Measurements from ENCODE around the gene RENBP.

The RENBP gene

GRCh38 chrX:153953342-153953830, 8.9 kb upstream of the RENBP start:
- peak; percentile 89 for DNase-seq

DNA sequence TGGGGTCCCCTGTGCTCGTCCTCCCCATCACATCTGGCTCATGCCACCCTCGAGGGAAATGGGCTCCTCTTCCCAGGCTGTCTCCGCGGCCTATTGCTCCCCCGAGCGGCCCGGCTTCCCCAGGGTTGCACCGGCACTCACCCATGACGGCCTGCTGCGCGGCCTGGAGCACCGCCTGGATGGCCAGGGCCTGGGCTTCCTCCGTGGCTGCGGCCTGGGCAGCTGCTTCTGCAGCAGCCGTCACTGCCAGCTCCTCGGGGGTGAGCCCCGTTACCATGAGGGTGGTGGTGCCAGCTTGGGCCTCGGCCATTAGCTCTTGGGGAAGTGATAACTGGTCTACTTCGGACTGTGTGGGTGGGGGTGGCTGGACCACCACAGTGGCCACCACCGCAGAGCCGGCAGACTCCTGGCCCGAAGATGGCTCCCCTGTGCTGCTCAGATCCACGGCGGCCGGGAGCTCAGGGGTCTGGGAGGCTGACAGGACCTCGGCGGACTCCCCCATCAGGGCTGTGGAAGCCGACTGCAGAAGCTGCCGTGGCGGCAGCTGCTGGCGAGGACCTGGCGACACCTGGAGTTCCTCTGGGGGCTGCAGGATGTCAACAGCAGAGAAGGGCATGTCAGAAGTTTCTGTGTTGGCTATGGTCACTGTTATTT, 8.1 kb upstream of the RENBP start:
- no peak for DNase-seq

GRCh38 chrX:153951683-153952372, 7.4 kb upstream of the RENBP start:
- no peak for DNase-seq

GRCh38 chrX:153950127-153950526, 5.7 kb upstream of the RENBP start:
- DNase-seq: no peak

GRCh38 chrX:153948847-153949805, 4.7 kb upstream of the RENBP start:
- DNase-seq: no peak

GRCh38 chrX:153948002-153948466, 3.6 kb upstream of the RENBP start:
- no peak for DNase-seq

DNA sequence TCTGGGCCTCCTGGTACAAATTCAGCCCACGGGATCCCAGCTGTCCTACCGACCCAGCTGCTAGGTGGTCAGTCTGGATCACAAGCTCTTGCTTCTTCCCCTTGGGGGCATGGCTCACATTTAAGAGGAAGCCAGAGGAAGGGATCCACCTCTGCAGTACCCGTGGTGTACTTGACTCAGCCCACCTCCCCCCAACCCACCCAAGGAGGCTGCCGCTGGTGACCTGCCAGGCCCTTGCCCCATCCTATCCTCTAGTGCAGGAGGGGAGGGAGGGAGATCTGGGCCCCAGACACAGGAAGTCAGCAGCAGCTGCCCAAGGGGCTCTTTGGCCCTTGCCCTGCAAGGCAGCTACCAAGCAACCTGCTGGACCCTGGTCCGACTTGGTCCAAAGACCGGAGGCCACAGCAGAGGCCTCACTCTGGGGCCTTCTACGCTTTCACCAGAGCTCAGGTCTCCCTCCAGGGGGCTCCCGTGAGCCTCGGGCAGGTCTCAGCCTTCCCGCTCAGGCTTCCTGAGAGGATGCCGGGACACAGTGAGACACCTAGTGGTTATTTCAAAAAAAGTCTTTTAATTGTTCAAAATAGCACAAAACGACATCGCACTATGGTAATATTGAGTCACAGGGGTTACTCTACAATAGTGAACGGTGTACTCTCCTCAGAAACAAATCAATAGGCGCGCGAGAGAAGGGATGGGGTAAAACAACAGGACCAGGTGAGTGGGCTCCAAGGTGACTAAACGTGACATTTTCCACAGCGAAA, 2.7 kb upstream of the RENBP start:
- peak; percentile 82 for DNase-seq

- DNase-seq: no peak
Observed at GRCh38 chrX:153945956-153946943, 1.8 kb upstream of the RENBP start.

DNA sequence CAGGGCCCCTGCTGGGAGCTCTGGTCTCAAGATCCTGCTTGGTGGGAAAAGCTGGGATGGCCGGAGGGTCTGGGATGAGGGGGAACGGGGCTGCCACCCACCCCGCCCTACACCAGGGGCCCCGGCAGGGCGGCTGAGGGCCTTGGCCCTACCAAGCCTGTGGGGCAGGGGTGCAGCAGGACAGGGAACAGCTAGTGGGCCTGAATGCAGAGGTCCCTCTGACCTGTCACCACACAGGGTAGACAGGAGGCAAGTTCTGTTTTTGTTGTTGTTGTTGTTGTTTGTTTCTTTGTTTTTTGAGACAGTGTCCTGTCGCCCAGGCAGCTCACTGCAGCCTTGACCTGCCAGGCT, 332 bp upstream of the RENBP start:
- no peak for DNase-seq

DNA sequence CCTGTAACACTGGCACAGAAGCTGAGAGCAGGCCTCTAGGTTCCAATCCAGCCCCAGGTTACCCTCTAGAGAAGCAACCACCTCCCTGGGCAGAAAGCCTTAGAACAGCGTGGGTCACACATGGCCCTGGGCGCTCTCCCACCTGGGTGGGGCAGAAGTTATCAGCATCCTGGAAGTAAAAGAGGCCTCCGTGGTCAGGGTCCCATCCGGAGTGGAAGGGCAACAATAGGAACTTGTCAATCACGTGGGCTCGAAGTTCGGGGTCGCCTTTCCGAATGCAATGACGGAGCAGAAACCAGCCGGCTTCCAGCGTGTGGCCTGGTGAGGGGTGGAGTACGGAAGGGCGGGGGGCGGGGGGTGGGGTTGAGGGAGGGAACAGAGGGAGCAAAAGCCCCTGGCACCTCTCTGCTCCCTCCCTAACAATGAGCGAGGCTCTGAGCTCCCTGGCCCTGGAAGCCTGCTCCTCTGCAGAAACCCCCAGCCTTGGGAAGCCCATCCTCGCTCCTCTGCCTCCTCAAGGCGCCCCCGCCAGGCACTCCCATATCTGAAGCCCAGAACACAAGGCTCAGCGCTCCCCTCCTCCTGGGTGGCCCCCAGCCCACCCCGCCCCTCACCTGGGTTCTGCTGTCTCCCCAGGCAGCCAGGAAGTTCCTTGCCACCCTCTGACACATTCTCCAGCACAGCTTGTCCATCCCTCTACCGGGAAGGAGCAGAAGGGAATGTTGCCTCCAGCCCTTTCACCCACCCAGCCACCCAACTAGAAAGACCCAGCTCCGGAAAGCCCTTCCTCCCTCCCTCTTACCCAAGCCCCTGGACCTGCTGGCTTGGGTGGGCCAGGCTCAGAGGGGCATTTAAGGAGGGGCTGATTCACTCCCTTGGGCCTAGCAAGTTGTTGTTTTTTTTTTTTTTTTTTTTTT, 2.8 kb downstream of the RENBP start:
- DNase-seq: no peak

DNA sequence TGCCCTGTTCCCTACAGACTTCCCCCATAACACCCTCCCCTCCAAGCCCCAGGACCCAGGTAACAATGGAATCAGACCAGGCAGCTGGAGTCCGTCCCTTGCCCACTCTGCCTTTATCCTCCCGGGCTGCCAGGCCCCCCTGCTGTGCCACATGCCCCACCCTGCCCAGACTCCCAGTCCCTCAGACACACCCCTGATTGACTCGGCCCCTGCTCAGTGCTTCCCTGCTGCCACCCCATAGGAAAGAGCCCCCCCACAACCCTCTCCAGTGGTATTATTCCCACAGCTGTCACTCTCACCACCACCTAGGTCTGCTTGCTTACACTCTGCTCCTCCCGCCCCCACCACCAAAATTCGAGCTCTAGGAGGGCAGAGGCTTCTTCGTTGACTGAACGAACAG, 4.9 kb downstream of the RENBP start:
- DNase-seq: no peak

DNA sequence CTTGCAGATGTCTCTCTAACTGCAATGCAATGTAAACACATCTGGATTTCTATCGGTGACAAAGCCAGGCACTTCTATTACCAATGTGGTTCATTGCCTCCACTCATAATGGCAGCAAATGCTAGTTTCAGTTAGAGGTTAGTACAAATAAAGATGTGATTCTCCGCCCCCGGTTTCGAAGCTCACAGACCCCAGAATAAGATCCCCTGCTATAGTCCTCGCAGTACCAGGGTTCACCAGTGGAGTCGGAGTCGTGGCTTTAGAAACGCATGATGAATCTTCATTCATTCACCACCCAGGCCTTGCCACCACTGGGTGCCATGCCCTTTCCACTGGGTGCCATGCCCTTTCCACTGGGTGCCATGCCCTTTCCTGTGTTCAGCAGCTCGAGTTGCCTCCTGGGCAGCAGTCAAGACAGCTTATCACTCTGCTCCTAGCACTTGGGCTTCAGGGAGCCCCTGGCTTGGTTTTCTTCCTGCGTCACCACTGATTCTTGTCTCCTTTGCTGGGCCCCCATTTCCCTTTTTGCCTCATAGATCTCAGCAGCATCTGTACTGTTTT, 6.1 kb downstream of the RENBP start:
- DNase-seq: no peak

DNA sequence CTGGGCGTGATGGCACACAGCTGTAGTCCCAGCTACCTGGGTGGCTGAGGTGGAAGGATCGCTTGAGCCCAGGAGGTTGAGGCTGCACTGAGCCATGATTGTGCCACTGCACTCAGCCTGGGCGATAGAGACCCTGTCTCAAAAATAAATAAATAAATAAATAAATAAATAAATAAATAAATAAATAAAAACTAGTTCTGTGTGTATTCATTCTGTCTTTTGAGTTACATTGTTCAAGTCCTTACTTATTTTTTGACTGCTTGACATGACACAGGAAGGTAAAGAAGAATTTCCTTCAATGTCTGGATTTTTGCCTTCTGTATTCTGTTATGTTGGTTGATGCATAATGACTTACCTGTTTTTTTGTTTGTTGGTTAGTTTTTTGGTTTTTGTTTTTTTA, 7.4 kb downstream of the RENBP start:
- no peak for DNase-seq

GRCh38 chrX:153935326-153935851, 9.1 kb downstream of the RENBP start:
- DNase-seq: no peak

DNA sequence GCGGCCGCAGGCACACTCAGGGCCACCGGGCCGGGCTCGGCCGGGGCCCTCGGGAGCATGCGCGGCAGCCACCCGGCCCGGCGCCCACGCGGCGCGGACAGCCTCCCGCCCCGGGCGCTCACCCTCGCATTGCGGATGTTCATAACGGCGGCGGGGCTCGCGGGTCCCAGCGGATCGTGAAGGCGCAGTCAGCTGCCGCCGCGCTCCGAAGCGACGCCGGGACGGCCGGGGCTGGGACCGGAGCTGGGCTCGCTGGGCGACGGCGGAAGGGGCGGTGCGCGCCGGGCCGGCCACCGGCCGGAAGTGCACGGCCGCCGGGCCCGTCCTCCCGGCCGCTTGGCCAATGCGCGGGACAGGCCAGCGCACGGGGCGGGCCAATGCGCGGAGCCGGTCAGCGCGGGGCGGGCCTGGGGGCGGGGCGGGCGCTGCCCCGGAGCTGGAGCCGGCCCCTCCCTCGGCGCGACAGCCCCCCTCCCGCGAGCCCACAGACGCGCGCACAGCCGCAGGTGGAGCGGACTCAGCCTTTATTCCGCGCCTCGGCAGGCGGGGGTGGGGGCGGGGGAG, 9.6 kb downstream of the RENBP start, which contains the start of gene NAA10:
Gene NAA10, minus strand, starts transcription at position 276 of the 564 bp plus-strand sequence. Its CDS starts 133 bp downstream, at position 143.
- DNase-seq: peak; percentile 65

DNA sequence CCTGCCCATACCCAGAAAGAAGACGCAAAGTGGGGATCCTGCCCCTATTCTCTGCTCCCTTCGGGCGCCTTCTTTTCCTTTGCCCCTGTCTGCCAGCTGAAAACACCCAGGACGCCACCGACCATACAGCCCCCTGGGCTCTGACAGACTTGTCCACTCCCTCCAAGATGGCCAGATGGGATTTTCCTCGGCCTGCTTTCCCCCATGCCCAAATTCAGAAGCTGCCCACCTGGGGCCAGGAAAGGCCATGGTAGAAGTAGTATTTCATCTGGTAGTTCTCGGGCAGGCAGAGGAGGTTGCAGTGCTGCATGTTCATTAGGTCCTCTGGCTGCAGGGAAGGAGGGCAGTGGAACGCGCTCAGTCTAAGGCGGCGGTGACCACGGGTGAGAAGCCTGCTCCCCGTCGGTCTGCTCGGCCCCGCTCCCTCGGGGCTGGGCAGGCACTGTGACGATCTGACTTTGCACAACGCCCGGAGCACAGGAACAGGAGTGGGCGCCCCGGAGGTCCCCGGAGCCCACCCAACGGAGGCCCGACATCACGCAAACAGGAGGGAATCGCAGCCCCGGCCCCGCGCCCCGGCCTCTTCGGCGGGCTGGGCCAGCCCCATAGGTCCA, 10.2 kb downstream of the RENBP start:
- DNase-seq: no peak

GRCh38 chrX:153933748-153934147, 10.7 kb downstream of the RENBP start:
- no peak for DNase-seq

DNA sequence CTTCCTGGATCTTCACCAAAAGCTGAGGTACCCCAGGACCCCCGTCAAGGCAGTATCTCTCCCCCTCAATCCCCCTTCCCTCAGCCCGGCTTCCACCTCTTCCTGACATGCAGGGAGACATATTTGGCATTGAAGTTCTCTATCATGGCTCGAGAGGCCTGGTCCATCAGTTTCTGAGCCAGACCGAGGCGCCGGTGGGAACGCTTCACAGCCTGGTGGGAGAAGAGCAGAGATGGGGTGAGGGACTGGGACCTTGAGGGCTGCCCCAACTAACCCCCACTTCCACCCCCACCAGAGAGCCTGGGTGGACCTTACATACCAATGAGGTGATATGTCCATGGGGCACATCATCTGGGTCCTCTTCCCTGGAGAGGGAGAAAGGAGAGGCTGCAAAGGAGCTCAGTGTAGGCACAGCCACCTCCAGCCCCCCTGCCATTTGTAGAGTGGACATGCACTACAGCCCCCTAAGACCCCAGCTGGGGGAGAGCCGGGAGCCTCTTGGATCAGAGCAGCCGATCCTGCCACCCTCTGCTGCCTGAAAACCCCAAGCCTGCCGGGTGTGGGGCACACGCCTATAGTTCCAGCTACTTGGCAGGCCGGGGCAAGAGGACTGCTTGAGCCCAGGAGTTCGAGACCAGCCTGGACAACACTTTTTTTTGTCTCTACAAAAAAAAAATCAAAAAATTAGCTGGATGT, 12.1 kb downstream of the RENBP start:
- DNase-seq: no peak
